ENCODE measurements around the gene BANP. TPM values are rescaled to one million over a fixed set of nuclear protein-coding genes. Genes with fewer than 3 reads are reported as not detected.
"Not testable (repeated sequence)": the region's sequence is repeated elsewhere in the genome, so short reads cannot be mapped to it uniquely, and the experiment has no call there.

Gene BANP
- total and polyA plus RNA-seq, 2 donors (not counting 1 experiment from before 2014, with no cell fraction given): 9.3 to 31.0 TPM

GRCh38 chr16:88049561-88050545 lies 98.6 kb downstream of the BANP start:
- DNase-seq (ENCODE audit: low read depth in 2 of 2): no peak
- H3K79me2 ChIP-seq (ENCODE audit: control insufficient read depth, insufficient read depth, low read length): no peaks in the 10 kb centered on the region

DNA sequence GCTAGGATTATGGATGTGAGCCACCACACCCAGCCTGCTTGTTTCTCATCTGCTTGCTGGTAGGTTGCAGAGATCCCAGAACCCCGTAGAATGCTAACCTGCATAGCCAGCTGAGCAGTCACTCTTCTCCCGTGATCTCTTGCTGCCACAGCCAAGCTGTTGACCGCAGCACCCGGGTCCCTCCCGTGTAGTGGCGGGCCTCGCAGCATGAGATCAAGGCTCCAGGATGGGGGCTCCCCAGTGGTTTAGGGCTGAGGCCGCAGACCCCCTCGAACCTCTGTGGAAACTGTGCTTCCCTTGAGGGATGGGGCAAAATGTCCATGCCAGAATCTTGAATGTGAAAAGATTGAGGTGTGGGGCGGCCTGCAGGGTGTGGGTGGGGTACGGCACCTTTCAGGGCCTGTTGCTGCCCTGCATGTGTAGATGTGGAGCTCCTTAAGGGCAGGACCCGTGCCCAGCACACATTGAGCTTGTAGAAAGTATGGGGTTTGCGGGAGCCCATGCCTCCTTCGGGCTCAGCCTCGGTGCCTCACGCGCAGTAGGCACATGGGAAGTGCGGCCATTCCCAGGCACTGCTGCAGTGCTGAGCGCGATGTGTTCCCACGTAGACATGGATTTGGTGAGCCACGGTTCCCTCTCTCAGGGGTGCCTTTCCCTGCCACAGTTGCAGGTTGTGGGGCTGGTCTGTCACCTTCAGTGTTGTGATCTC lies 99.9 kb downstream of the BANP start:
- Histone ChIP-seq H4K20me1 (ENCODE audit: control insufficient read depth, extremely low read depth, insufficient read depth, low read length) (no peaks in the 10 kb centered on the region), H3K27ac (ENCODE audit: insufficient read depth, low read length) (no peak overlapping the region), H2AFZ (ENCODE audit: low read length) (no peak overlapping the region), H3K36me3 (ENCODE audit: control insufficient read depth, insufficient read depth, low read length) (no peaks in the 10 kb centered on the region), H3K4me2 (ENCODE audit: extremely low read depth, insufficient read depth, low read length) (no peak overlapping the region), H3K27me3 (ENCODE audit: control insufficient read depth, insufficient read depth, low read length) (no peaks in the 10 kb centered on the region), H3K4me3 (replicated peaks in 1 of 4; ENCODE audit: control extremely low read depth in 1 of 4, insufficient read depth in 1 of 4, low read depth in 3 of 4, low read length in 4 of 4) (no peak overlapping the region), H3K9me3 (ENCODE audit: control insufficient read depth, insufficient read depth, low read depth, low read length) (no peaks in the 10 kb centered on the region), H3K79me2 (ENCODE audit: control insufficient read depth, insufficient read depth, low read length) (no peaks in the 10 kb centered on the region), H3K9ac (ENCODE audit: insufficient read depth, low read length) (no peak overlapping the region), H3K4me1 (ENCODE audit: control insufficient read depth, extremely low read depth, insufficient read depth, low read length) (no peaks in the 10 kb centered on the region)
- DNase-seq (ENCODE audit: low read depth in 2 of 2): no peak
- no peak for TF ChIP-seq EZH2 (IDR thresholded peaks at IDR 0.05; ENCODE audit: low read length, missing control alignments)
- TF ChIP-seq, protein P1, sequence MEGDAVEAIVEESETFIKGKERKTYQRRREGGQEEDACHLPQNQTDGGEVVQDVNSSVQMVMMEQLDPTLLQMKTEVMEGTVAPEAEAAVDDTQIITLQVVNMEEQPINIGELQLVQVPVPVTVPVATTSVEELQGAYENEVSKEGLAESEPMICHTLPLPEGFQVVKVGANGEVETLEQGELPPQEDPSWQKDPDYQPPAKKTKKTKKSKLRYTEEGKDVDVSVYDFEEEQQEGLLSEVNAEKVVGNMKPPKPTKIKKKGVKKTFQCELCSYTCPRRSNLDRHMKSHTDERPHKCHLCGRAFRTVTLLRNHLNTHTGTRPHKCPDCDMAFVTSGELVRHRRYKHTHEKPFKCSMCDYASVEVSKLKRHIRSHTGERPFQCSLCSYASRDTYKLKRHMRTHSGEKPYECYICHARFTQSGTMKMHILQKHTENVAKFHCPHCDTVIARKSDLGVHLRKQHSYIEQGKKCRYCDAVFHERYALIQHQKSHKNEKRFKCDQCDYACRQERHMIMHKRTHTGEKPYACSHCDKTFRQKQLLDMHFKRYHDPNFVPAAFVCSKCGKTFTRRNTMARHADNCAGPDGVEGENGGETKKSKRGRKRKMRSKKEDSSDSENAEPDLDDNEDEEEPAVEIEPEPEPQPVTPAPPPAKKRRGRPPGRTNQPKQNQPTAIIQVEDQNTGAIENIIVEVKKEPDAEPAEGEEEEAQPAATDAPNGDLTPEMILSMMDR (conservative IDR thresholded peaks at IDR 0.05 in 1 of 2, IDR thresholded peaks at IDR 0.05 in 1 of 2; ENCODE audit: low read depth in 1 of 2, low read length in 2 of 2): no peak

More at GRCh38 chr16:88049561-88050545, 98.6 kb downstream of the BANP start:
- Histone ChIP-seq H3K27ac (ENCODE audit: insufficient read depth, low read length) (no peak overlapping the region), H3K36me3 (ENCODE audit: control insufficient read depth, insufficient read depth, low read length) (no peaks in the 10 kb centered on the region), H3K4me1 (ENCODE audit: control insufficient read depth, extremely low read depth, insufficient read depth, low read length) (no peaks in the 10 kb centered on the region), H3K9me3 (ENCODE audit: control insufficient read depth, insufficient read depth, low read depth, low read length) (no peaks in the 10 kb centered on the region), H3K27me3 (ENCODE audit: control insufficient read depth, insufficient read depth, low read length) (no peaks in the 10 kb centered on the region), H3K9ac (ENCODE audit: insufficient read depth, low read length) (no peak overlapping the region), H3K4me3 (replicated peaks in 1 of 4; ENCODE audit: control extremely low read depth in 1 of 4, insufficient read depth in 1 of 4, low read depth in 3 of 4, low read length in 4 of 4) (no peak overlapping the region), H2AFZ (ENCODE audit: low read length) (no peak overlapping the region), H3K4me2 (ENCODE audit: extremely low read depth, insufficient read depth, low read length) (no peak overlapping the region), H4K20me1 (ENCODE audit: control insufficient read depth, extremely low read depth, insufficient read depth, low read length) (no peaks in the 10 kb centered on the region)
- TF ChIP-seq, protein P1 (conservative IDR thresholded peaks at IDR 0.05 in 1 of 2, IDR thresholded peaks at IDR 0.05 in 1 of 2; ENCODE audit: low read depth in 1 of 2, low read length in 2 of 2): no peak
- no peak for TF ChIP-seq EZH2 (IDR thresholded peaks at IDR 0.05; ENCODE audit: low read length, missing control alignments)

GRCh38 chr16:88052661-88053060 lies 101.4 kb downstream of the BANP start:
- H4K20me1 ChIP-seq (ENCODE audit: control insufficient read depth, extremely low read depth, insufficient read depth, low read length): no peaks in the 10 kb centered on the region
- no peaks in the 10 kb centered on the region for H3K36me3 ChIP-seq (ENCODE audit: control insufficient read depth, insufficient read depth, low read length)
- no peak overlapping the region for H2AFZ ChIP-seq (ENCODE audit: low read length)
- no peak overlapping the region for H3K9ac ChIP-seq (ENCODE audit: insufficient read depth, low read length)
- no peaks in the 10 kb centered on the region for H3K4me1 ChIP-seq (ENCODE audit: control insufficient read depth, extremely low read depth, insufficient read depth, low read length)
- TF ChIP-seq EZH2 (IDR thresholded peaks at IDR 0.05; ENCODE audit: low read length, missing control alignments): no peak
- TF ChIP-seq, protein P1 (conservative IDR thresholded peaks at IDR 0.05 in 1 of 2, IDR thresholded peaks at IDR 0.05 in 1 of 2; ENCODE audit: low read depth in 1 of 2, low read length in 2 of 2): no peak
- no peak overlapping the region for H3K4me3 ChIP-seq (replicated peaks in 1 of 4; ENCODE audit: control extremely low read depth in 1 of 4, insufficient read depth in 1 of 4, low read depth in 3 of 4, low read length in 4 of 4)
- H3K9me3 ChIP-seq (ENCODE audit: control insufficient read depth, insufficient read depth, low read depth, low read length): no peaks in the 10 kb centered on the region
- H3K27ac ChIP-seq (ENCODE audit: insufficient read depth, low read length): no peak overlapping the region
- H3K79me2 ChIP-seq (ENCODE audit: control insufficient read depth, insufficient read depth, low read length): no peaks in the 10 kb centered on the region
- H3K4me2 ChIP-seq (ENCODE audit: extremely low read depth, insufficient read depth, low read length): no peak overlapping the region
- no peaks in the 10 kb centered on the region for H3K27me3 ChIP-seq (ENCODE audit: control insufficient read depth, insufficient read depth, low read length)
- DNase-seq (ENCODE audit: low read depth in 2 of 2): no peak

DNA sequence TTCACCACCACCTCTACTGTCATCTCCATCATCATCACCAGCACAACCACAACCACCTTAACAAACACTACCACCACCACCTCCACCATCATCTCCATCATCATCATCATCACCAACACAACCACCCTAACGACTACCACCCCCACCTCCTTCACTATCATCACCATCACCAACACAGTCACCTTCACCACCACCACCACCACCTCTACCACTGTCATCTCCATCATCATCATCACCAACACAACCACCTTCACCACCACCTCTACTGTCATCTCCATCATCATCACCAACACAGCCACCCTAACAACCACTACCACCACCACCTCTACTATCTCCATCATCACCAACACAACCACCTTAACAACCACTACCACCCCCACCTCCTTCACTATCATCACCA lies 102.2 kb downstream of the BANP start:
- DNase-seq (ENCODE audit: low read depth in 2 of 2); H3K4me2 ChIP-seq (ENCODE audit: extremely low read depth, insufficient read depth, low read length); H3K27me3 ChIP-seq (ENCODE audit: control insufficient read depth, insufficient read depth, low read length); H3K4me3 ChIP-seq (replicated peaks in 1 of 4; ENCODE audit: control extremely low read depth in 1 of 4, insufficient read depth in 1 of 4, low read depth in 3 of 4, low read length in 4 of 4); H3K9me3 ChIP-seq (ENCODE audit: control insufficient read depth, insufficient read depth, low read depth, low read length); H3K36me3 ChIP-seq (ENCODE audit: control insufficient read depth, insufficient read depth, low read length); H3K27ac ChIP-seq (ENCODE audit: insufficient read depth, low read length); H3K9ac ChIP-seq (ENCODE audit: insufficient read depth, low read length); H4K20me1 ChIP-seq (ENCODE audit: control insufficient read depth, extremely low read depth, insufficient read depth, low read length); H3K4me1 ChIP-seq (ENCODE audit: control insufficient read depth, extremely low read depth, insufficient read depth, low read length); H3K79me2 ChIP-seq (ENCODE audit: control insufficient read depth, insufficient read depth, low read length); H2AFZ ChIP-seq (ENCODE audit: low read length): not testable (repeated sequence)

All from fibroblast of lung (primary cell).